Naive thymus-derived CD4-positive, alpha-beta T cell (primary cell): ENCODE measurements around the gene CYTL1. TPM values are rescaled to one million over a fixed set of nuclear protein-coding genes. Genes with fewer than 3 reads are reported as not detected.

Experiments used
- ATAC-seq: fragments of 150-1000 bp; cut with Tn5 transposase; 2 replicates; pipeline ENCODE4 v1.10.0; 2021; ENCODE audit warnings: mild to moderate bottlenecking, moderate library complexity
- CTCF ChIA-PET: fragments of 350-600 bp; sonication (Branson Sonifier 250); formaldehyde crosslinking; loops from one replicate; lab custom pipeline; 2021; ENCODE audit warnings: antibody characterized with exemption; lab: Charles Lee
- POLR2A ChIA-PET: fragments of 350-600 bp; sonication (Branson Sonifier 250); formaldehyde crosslinking; loops from one replicate; lab custom pipeline; 2021; ENCODE audit warnings: antibody characterized with exemption, inconsistent platforms; lab: Charles Lee
- DNase-seq, 9 donors: peaks; one replicate each; pipeline versions ENCODE4 v3.0.0 to v3.0.0-alpha.2; 2020 to 2022; ENCODE audit warnings: mixed read lengths in 1 of 9
- H3K27ac ChIP-seq: one replicate; pipeline ENCODE4 v1.7.0; 2013; ENCODE audit warnings: mild to moderate bottlenecking, low read depth, low read length, moderate library complexity
- H3K27me3 ChIP-seq, 2 donors: one replicate each; pipeline ENCODE4 v1.7.0; 2013; ENCODE audit warnings: low read length in 2 of 2, mild to moderate bottlenecking in 2 of 2, moderate library complexity in 2 of 2; ENCODE audit not compliant: control insufficient read depth in 2 of 2, insufficient read depth in 2 of 2
- H3K36me3 ChIP-seq, 3 experiments: 1 replicate in 2 of 3; 2 replicates in 1 of 3; pipeline ENCODE4 v1.7.0; 2013; ENCODE audit warnings: low read length in 3 of 3, mild to moderate bottlenecking in 3 of 3, moderate library complexity in 1 of 3; ENCODE audit not compliant: insufficient read depth in 3 of 3, control insufficient read depth in 2 of 3
- H3K4me1 ChIP-seq, 2 donors: one replicate each; pipeline ENCODE4 v1.7.0; 2013; ENCODE audit warnings: low read length in 2 of 2, mild to moderate bottlenecking in 2 of 2, moderate library complexity in 1 of 2; ENCODE audit not compliant: control insufficient read depth in 2 of 2, insufficient read depth in 2 of 2
- H3K4me3 ChIP-seq: 2 replicates; pipeline ENCODE4 v1.7.0; 2013; ENCODE audit warnings: mild to moderate bottlenecking, low read length
- H3K9me3 ChIP-seq, 3 experiments: 1 replicate in 2 of 3; 2 replicates in 1 of 3; pipeline ENCODE4 v1.7.0; 2013; ENCODE audit warnings: low read length in 3 of 3; ENCODE audit not compliant: control insufficient read depth in 2 of 3
- H3K27ac Mint-ChIP-seq, 9 donors: one replicate each; pipeline ENCODE4 v1.8.0; 2020 to 2022; ENCODE audit warnings: mixed read lengths in 9 of 9, mild to moderate bottlenecking in 8 of 9, moderate library complexity in 5 of 9, inconsistent platforms in 2 of 9
- H3K27me3 Mint-ChIP-seq, 5 donors: one replicate each; pipeline ENCODE4 v1.8.0; 2021 to 2022; ENCODE audit warnings: mixed read lengths in 5 of 5, mild to moderate bottlenecking in 1 of 5
- H3K36me3 Mint-ChIP-seq, 5 donors: one replicate each; pipeline ENCODE4 v1.8.0; 2020 to 2022; ENCODE audit warnings: mixed read lengths in 5 of 5, mild to moderate bottlenecking in 3 of 5, inconsistent platforms in 1 of 5
- H3K4me1 Mint-ChIP-seq, 7 donors: one replicate each; pipeline ENCODE4 v1.8.0; 2020 to 2022; ENCODE audit warnings: mixed read lengths in 7 of 7, mild to moderate bottlenecking in 3 of 7, inconsistent platforms in 1 of 7
- H3K4me3 Mint-ChIP-seq, 10 donors: one replicate each; pipeline ENCODE4 v1.8.0; 2020 to 2022; ENCODE audit warnings: mild to moderate bottlenecking in 10 of 10, mixed read lengths in 10 of 10, moderate library complexity in 6 of 10, inconsistent platforms in 2 of 10
- H3K9me3 Mint-ChIP-seq, 11 donors: one replicate each; pipeline ENCODE4 v1.8.0; 2020 to 2022; ENCODE audit warnings: mixed read lengths in 11 of 11, mild to moderate bottlenecking in 4 of 11, inconsistent platforms in 1 of 11, moderate library complexity in 1 of 11
- intact Hi-C, 2 donors: fragments of 100-400 bp; cut with micrococcal nuclease; formaldehyde crosslinking; loops; one replicate each; pipeline ENCODE4 v1.15.1; 2023
- polyA plus RNA-seq, 2 donors: library from polyadenylated mRNA; unstranded; fragments of 300-500 nt; fragmentation: Illumina TruSeq; gene quantifications; one replicate each; pipeline ENCODE4 v1.2.3, GENCODE V29; 2021
- total RNA-seq, 6 experiments: library from RNA in 5 of 6; stranded (reverse) in 5 of 6; gene quantifications; 1 replicate in 5 of 6; 2 replicates in 1 of 6; pipeline ENCODE4 v1.2.3 and lab custom pipeline; 2021 to 2026

Gene CYTL1
- total and polyA plus RNA-seq, 7 experiments from 2014 or later: 1.6 TPM; not detected in 6

DNA sequence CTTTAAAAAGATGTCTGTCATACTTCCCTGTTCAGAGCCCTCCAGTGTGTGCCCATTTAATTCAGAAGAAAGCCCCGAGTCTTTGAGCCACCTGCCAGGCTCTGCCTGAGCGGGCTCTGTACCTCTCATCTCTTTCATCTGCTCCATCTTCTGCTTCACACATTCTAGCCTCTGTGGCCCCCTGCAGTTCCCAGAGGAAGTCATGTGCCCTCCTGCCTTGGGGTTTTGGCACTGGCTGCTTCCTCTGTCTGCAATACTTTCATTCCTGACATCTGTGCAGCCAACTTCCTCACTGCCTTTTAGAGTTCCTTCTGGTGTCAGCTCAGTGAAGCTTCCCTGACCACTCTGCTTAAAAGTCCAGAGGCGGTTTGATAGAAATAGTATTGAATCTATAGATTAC, 25.8 kb upstream of the CYTL1 start:
- Histone ChIP-seq H3K4me1 (no peaks in the 10 kb centered on the region), H3K36me3 (no peaks in the 10 kb centered on the region), H3K27me3 (no peaks in the 10 kb centered on the region), H3K27ac (no peak overlapping the region), H3K4me3 (no peak overlapping the region), H3K9me3 (no peaks in the 10 kb centered on the region)
- peak overlapping the region in 1 of 9 donors; percentile 41 for H3K27ac Mint-ChIP-seq
- no peak for DNase-seq
- H3K9me3 Mint-ChIP-seq: peaks cover 0 to 9% (median 0%) of the 10 kb centered on the region in 11 donors
- intact Hi-C loops: no loop called here
- H3K4me1 Mint-ChIP-seq: peaks cover 0 to 12% (median under 1%) of the 10 kb centered on the region in 7 donors
- ATAC-seq: peak; percentile 51
- ChIA-PET CTCF (no interaction called here), POLR2A (no interaction called here)
- peaks cover 0 to 10% (median 0%) of the 10 kb centered on the region in 5 donors for H3K36me3 Mint-ChIP-seq
- peaks cover 14 to 63% (median 44%) of the 10 kb centered on the region in 5 donors for H3K27me3 Mint-ChIP-seq
- H3K4me3 Mint-ChIP-seq: no peak overlapping the region

DNA sequence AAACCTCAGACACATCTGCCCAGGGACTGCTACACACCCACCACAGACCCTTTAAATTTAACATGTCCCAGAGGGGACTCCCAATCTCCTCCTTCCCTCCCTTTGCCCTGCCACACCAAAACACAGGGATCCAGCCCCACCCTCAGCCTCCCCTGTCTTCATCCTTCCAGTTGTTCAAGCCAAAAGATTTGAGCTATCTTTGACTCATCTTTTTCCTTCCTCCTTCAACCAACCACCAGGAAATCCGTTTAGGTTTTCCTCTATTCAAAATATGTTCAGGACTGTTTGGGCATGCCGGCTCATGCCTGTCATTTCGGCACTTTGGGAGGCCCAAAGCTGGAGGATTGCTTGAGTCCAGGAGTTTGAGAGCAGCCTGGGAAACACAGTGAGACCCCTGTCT, 25.1 kb upstream of the CYTL1 start:
- H3K27ac Mint-ChIP-seq: no peak overlapping the region
- no peaks in the 10 kb centered on the region for H3K27me3 ChIP-seq
- DNase-seq (no peak), ATAC-seq (no peak)
- H3K36me3 ChIP-seq: no peaks in the 10 kb centered on the region
- H3K4me3 Mint-ChIP-seq: no peak overlapping the region
- intact Hi-C loops: no loop called here
- H3K4me3 ChIP-seq: no peak overlapping the region
- H3K27me3 Mint-ChIP-seq: peaks cover 9 to 61% (median 45%) of the 10 kb centered on the region in 5 donors
- no peak overlapping the region for H3K27ac ChIP-seq
- ChIA-PET CTCF (interaction anchor here (0.5 kb wide), 1 partner anchor 769 kb away, joined by 3 read pairs; no protein-coding TSS in a partner anchor), POLR2A (no interaction called here)
- H3K4me1 Mint-ChIP-seq: peaks cover 0 to 12% (median 0%) of the 10 kb centered on the region in 7 donors
- no peaks in the 10 kb centered on the region for H3K4me1 ChIP-seq
- H3K9me3 Mint-ChIP-seq: peaks cover 0 to 9% (median 0%) of the 10 kb centered on the region in 11 donors
- no peaks in the 10 kb centered on the region for H3K9me3 ChIP-seq
- H3K36me3 Mint-ChIP-seq: peaks cover 0 to 10% (median 0%) of the 10 kb centered on the region in 5 donors

DNA sequence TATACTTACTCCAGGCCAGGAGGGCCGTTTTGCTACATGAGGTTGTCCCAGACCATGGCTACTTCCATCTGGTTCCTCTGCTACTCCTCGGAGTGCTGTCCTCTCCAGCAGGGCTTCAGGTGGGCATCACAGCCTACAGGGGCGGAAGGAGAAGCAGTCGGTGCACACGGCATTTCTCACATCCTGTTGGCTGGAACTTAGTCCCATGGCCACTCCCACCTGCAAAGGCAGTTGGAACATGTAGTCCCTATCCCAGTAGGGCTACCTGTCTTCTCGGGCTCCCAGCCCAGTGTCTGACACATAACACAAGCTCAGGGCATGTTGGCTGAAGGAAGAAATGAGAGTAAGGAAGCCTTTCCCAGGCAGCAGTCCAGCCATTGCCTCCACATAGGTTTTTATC, 24.3 kb upstream of the CYTL1 start:
- Mint-ChIP-seq H3K36me3 (peaks cover 0 to 10% (median 0%) of the 10 kb centered on the region in 5 donors), H3K4me1 (peaks cover 0 to 12% (median 0%) of the 10 kb centered on the region in 7 donors), H3K27ac (no peak overlapping the region), H3K4me3 (no peak overlapping the region), H3K27me3 (peaks cover 6 to 57% (median 42%) of the 10 kb centered on the region in 5 donors), H3K9me3 (peaks cover 0 to 9% (median 0%) of the 10 kb centered on the region in 11 donors)
- Histone ChIP-seq H3K36me3 (no peaks in the 10 kb centered on the region), H3K27ac (no peak overlapping the region), H3K4me3 (no peak overlapping the region), H3K4me1 (no peaks in the 10 kb centered on the region), H3K27me3 (no peaks in the 10 kb centered on the region), H3K9me3 (no peaks in the 10 kb centered on the region)
- ChIA-PET POLR2A (no interaction called here), CTCF (no interaction called here)
- ATAC-seq (no peak), DNase-seq (no peak)
- intact Hi-C loops: no loop called here

DNA sequence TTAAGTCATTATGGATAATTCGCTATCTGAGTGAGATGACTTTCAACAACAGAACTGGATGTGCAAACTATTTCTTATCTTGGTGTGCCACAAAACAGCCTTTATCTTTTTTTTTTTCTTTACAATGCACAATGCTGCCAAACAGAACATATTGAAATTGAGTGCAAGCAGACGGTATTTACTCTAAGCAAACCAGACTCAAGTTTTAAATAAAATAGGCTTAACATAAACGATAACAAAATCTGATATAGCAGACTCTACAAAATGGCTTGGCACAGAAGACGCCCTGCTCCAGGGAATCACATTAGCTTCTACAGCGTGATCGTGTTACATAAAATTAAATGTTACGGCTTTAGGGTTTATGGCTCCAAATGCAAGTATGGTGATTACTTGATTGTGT, 22.4 kb upstream of the CYTL1 start:
- Histone ChIP-seq H3K27ac (no peak overlapping the region), H3K4me1 (no peaks in the 10 kb centered on the region), H3K9me3 (no peaks in the 10 kb centered on the region), H3K27me3 (no peaks in the 10 kb centered on the region), H3K4me3 (no peak overlapping the region), H3K36me3 (no peaks in the 10 kb centered on the region)
- H3K27me3 Mint-ChIP-seq: peaks cover 0 to 43% (median 32%) of the 10 kb centered on the region in 5 donors
- ChIA-PET CTCF (no interaction called here), POLR2A (no interaction called here)
- H3K4me3 Mint-ChIP-seq: no peak overlapping the region
- no peak overlapping the region for H3K27ac Mint-ChIP-seq
- no peak for ATAC-seq
- peaks cover 0 to 10% (median 0%) of the 10 kb centered on the region in 7 donors for H3K4me1 Mint-ChIP-seq
- no peak for DNase-seq
- H3K9me3 Mint-ChIP-seq: peaks cover 0 to 9% (median 0%) of the 10 kb centered on the region in 11 donors
- peaks cover 0 to 10% (median 0%) of the 10 kb centered on the region in 5 donors for H3K36me3 Mint-ChIP-seq
- intact Hi-C loops: no loop called here

DNA sequence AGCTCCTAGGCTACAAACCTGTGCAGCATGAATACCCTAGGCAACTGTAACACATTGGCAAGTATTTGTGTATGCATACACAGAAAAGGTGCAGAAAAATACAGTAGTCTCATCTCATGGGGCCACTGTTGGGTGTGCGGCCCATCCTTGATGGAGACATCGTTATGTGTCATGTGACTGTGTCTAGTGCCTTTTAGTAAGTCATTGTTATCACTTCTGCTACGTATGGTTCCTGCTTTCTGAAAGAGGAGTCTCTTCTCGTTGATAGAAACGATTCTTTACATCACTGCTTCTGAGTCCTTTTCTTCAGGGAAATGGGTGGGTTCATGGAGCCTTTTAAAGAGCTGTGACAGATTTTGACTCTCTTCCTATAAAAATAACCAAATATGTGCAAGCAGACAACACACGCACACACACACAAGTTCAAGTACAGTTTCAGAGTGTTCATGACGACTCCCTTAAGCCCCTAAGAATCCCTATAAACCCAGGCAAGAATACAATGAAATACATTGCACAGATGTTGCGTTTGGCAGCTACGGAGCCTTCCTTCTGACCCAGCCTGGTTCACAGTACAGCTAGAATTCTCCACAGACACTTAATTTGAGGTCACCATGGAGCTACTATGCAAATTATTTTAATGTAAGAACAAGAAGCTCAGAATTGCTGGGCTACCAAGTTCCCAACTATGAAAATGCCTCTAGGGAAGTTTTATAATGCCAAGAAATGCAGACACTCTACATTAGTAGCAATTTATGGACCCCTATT, 21.8 kb upstream of the CYTL1 start:
- Histone ChIP-seq H3K36me3 (no peaks in the 10 kb centered on the region), H3K27me3 (no peaks in the 10 kb centered on the region), H3K9me3 (no peaks in the 10 kb centered on the region), H3K4me3 (no peak overlapping the region), H3K4me1 (no peaks in the 10 kb centered on the region), H3K27ac (no peak overlapping the region)
- Mint-ChIP-seq H3K4me1 (peaks cover 0 to 10% (median 0%) of the 10 kb centered on the region in 7 donors), H3K27me3 (peaks cover 0 to 36% (median 26%) of the 10 kb centered on the region in 5 donors), H3K9me3 (peaks cover 0 to 8% (median 0%) of the 10 kb centered on the region in 11 donors), H3K27ac (no peak overlapping the region), H3K4me3 (no peak overlapping the region), H3K36me3 (peaks cover 0 to 10% (median 0%) of the 10 kb centered on the region in 5 donors)
- CTCF ChIA-PET: no interaction called here
- DNase-seq (no peak), ATAC-seq (no peak)
- intact Hi-C loops: no loop called here
- POLR2A ChIA-PET: no interaction called here

DNA sequence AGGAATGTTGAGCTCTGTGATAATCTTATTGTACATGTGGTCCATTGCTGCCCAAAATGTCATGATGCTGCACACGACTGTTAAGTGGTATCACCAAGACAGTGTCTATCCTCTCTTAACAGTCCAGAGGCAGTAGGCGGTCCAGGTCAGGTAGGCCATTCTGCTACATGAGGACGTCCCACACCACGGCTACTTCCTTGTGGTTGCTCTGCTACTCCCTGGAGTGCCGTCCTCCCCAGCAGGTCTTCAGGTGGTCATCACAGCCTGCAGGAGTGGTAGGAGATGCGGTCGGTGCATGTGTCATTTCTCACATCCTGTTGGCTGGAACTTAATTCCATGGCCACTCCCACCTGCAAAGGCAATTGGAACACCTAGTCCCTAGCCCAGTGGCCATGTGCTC, 20.5 kb upstream of the CYTL1 start:
- H3K27me3 Mint-ChIP-seq: peaks cover 0 to 24% (median 15%) of the 10 kb centered on the region in 5 donors
- no peaks in the 10 kb centered on the region for H3K36me3 Mint-ChIP-seq
- no peaks in the 10 kb centered on the region for H3K4me1 ChIP-seq
- H3K27me3 ChIP-seq: no peaks in the 10 kb centered on the region
- H3K4me3 ChIP-seq: no peak overlapping the region
- ChIA-PET CTCF (no interaction called here), POLR2A (no interaction called here)
- no peaks in the 10 kb centered on the region for H3K9me3 ChIP-seq
- intact Hi-C loops: no loop called here
- no peak overlapping the region for H3K27ac ChIP-seq
- H3K4me3 Mint-ChIP-seq: no peak overlapping the region
- H3K9me3 Mint-ChIP-seq: no peaks in the 10 kb centered on the region
- peaks cover 0 to 8% (median 0%) of the 10 kb centered on the region in 7 donors for H3K4me1 Mint-ChIP-seq
- H3K27ac Mint-ChIP-seq: no peak overlapping the region
- no peaks in the 10 kb centered on the region for H3K36me3 ChIP-seq
- DNase-seq: no peak
- no peak for ATAC-seq
